NCI-H1048 (cell line): ENCODE data around the gene SLC22A9.
"Not testable (repeated sequence)": the region's sequence is repeated elsewhere in the genome, so short reads cannot be mapped to it uniquely, and the experiment has no call there.

Experiments used
- DNase-seq: peaks from one replicate; lab custom pipeline; 2025; lab: John Stamatoyannopoulos, UW

The SLC22A9 gene

DNA sequence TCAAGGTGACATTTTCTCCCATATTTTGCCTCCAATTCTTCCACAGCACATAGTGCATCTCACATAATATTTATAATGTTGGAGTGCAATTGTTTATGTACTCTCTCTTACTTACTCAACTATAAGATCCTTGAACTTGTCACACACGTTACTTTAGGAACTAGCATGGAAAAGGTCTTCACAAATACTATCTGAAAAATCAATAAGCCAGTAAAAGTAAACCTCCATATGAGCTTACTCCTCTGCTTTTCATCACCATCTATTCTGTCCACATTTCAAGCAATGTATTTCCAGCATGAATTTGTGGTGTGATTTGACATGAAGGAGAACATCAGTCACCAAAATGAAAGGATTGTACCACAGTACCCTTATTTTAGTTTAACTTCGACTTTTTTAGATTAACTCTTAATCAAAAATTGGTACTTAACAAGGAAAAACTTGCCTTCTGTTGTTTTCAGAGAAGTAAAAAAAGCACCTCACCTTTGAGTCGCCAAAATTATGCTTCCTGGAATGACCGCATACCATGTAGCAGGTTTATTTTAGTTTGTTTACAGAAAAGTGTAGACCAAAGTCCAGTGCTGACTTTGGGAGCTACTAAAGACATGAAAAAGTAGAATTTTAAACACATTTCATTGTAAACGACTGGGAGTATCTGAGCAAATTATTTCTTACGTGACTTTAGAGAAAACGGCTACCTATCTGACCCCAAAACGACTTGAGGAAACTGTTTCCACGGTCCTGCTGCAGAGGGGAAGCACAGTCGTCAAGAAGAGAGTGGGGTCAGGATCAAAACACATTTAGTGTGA lies at the start of gene SLC22A9:
Gene SLC22A9 (plus strand): TSS at position 621 of the 806 bp plus-strand sequence. CDS start 272 bp downstream, outside the sequence.
- DNase-seq: no peak

DNA sequence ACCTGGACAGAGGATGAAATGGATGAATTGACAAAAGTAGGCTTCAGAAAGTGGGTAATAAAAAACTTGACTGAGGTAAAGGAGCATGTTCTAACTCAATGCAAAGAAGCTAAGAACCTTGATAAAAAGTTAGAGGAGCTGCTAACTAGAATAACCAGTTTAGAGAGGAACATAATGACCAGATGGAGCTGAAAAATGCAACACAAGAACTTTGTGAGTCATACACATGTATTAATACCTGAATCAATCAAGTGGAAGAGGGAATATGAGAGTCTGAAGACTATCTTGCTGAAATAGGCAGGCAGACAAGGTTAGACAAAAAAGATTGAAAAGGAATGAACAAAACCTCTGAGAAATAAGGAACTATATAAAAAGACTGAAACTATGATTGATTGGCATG lies 47.9 kb upstream of the SLC22A9 start:
- no peak for DNase-seq

DNA sequence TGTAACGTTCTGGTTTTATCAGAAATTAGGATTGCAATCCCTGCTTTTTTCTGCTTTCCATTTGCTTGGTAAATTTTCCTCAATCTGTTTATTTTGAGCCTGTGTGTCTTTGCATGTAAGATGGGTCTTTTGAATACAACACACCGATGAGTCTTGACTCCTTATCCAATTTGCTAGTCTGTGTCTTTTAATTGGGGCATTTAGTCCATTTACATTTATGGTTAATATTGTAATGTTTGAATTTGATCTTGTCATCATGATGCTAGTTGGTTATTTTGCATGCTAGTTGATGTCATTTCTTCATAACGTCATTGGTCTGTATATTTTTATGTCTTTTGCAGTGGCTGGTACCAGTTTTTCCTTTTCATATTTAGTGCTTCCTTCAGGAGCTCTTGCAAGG lies 34.5 kb upstream of the SLC22A9 start:
- DNase-seq: not testable (repeated sequence)

DNA sequence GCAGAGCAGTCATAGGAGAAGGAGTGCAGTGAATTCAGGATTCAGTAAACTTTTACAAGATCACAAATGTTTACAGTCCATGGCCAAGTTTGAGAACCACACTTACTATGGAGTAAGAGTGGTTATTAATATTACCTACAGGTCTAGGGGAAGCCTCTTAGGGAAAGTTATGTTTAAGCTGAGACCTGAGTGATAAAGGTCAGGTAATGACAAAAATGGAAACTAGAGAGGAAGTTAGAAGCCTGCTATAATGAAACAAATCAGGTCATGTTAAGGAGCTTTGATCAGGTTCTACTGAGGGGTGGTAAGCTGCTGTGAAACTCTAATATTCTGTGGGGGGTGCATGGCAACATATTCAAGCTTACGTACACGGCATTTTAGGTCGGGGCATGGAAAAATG lies 32.5 kb upstream of the SLC22A9 start:
- DNase-seq: no peak

DNA sequence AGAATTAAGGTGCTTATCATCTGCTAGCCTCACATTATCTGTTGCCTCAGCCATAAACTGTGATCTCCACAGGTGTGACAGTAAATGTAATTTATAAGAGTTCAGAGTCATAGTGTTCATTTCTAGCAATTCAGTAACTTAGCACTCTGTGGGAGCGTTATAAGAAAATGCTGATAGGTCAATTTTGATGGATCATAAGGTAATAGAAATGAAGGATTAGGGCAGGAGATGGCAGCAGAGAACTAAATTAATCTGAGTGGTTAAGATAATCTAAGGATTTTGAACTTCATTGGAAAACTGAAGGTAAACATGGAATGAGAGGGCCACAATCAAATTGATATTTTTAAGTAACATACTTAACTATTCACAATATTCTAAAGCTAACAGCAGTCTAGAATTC lies 26.5 kb upstream of the SLC22A9 start:
- DNase-seq: no peak

DNA sequence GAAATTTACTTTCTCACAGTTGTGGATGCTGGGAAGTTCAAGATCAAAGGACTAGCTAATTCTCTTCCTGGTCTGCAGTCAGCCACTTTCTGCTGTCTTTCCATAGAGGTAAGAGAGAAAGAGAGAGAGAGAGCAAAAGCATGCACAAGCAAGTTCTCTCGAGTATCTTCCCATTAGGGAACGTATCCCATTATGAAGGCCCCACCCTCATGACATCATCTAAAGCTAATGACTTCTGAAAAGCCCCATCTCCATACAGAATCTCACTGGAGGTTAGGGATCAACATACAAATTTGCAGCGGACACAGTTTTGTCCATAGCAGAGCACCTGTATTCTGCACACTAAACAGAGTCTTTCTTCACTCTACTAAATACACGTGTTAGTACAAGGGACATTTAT lies 17.4 kb upstream of the SLC22A9 start:
- no peak for DNase-seq

DNA sequence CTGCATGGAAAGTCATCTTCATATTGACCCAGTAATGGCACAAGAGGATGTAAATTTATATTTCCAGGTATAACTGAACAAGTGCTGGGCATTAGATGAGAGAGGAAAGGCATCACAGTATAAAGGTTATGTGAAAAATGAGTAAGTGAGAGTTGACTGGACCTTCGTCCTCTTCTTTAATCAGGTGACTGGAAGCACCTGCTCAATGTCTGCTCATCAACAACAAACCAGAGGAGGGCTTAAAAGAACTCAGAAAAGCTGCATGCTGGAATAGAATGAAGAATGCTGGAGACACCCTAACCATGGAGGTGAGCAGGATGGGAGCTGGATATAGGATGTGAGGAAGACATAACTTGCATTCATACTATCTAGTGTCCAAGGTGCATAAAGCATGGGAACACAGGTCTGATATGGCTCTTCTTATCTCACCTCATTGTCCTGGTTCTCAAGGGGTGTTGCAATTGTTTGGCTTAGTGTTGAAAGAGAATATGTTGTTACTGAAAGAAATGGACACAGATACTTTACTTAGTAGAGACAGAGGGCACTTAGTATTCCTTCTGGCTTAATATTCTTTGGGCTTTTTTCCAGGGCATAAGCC lies 7.3 kb upstream of the SLC22A9 start:
- DNase-seq: no peak

DNA sequence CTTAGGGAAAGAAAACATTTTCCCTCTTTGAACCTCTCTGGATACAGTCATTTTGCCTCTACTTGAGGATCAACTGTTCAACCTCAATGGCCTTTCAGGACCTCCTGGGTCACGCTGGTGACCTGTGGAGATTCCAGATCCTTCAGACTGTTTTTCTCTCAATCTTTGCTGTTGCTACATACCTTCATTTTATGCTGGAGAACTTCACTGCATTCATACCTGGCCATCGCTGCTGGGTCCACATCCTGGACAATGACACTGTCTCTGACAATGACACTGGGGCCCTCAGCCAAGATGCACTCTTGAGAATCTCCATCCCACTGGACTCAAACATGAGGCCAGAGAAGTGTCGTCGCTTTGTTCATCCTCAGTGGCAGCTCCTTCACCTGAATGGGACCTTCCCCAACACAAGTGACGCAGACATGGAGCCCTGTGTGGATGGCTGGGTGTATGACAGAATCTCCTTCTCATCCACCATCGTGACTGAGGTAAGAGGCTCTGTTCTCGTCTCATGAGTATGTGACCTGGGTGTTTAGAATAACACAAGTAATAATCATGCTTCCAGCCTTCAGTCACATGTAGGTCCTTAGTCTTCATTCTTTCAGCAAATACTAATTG lies 495 bp downstream of the SLC22A9 start:
- DNase-seq: no peak

DNA sequence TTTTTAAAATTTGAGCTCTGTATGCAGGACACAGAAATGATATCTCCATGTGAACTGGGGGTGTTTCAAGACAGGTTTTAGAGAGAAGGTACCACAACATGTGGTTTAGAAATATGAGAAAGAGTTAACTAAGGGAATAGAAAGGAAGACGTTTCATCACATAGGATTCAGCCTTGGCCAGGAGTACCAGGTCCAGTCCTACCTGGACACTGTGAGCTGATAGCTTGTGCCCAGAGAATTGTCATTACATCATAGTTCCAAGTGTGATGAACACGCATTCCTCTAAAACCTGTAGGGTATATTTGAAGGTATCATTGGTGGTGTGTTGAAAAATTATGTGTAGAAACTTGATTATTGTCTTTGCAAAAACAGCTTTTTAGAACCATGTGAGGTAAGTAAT lies 1.8 kb downstream of the SLC22A9 start:
- DNase-seq: no peak

DNA sequence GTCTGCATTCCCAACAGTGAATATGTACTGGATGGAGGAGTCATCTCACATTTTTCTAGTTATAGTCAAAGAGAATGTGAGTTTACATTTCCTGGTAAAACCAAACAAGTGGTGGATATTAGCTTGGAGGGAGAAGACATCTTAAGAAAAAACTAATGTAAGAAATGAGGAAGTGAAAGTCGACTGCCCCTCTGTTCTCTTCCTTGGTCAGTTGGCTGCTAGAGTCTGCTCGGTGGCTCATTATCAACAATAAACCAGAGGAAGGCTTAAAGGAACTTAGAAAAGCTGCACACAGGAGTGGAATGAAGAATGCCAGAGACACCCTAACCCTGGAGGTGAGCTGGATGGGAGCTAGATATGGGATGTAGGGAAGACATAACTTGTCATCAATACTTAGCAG lies 5.8 kb downstream of the SLC22A9 start:
- DNase-seq: no peak

DNA sequence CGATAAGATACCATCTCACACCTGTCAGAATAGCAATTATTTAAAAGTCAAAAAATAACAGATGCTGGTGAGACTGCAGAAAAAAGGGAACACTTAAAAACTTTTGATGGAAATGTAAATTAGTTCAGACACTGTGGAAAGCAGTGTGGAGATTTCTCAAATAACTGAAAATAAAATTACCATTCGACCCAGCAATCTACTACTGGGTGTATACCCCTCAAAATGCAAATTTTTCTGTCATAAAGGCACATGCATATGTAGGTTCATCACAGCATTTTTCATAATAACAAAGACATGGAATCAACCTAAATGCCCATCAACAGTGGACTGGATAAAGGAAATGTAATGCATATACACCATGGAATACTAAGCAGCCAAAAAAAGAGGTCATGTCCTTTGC lies 10.5 kb downstream of the SLC22A9 start:
- no peak for DNase-seq

DNA sequence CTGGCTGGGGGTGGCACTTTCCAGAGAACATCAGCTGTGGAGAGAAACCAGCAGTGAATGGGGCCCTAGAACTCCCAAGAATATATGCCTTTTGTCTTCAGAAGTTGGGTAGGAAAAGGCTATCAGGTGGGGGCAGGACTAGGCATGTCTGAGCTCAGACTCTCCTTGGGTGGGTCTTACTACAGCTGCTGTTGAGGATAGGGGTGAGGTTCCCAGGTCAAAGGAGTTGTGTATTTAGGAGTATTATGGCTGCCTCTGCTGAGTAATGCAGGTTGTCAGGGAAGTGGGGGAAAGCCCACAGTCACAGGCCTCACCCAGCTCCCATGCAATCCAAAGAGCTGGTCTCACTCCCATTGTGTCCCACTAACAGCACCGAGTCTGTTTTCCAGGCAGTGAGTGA lies 26.1 kb downstream of the SLC22A9 start:
- DNase-seq: no peak

DNA sequence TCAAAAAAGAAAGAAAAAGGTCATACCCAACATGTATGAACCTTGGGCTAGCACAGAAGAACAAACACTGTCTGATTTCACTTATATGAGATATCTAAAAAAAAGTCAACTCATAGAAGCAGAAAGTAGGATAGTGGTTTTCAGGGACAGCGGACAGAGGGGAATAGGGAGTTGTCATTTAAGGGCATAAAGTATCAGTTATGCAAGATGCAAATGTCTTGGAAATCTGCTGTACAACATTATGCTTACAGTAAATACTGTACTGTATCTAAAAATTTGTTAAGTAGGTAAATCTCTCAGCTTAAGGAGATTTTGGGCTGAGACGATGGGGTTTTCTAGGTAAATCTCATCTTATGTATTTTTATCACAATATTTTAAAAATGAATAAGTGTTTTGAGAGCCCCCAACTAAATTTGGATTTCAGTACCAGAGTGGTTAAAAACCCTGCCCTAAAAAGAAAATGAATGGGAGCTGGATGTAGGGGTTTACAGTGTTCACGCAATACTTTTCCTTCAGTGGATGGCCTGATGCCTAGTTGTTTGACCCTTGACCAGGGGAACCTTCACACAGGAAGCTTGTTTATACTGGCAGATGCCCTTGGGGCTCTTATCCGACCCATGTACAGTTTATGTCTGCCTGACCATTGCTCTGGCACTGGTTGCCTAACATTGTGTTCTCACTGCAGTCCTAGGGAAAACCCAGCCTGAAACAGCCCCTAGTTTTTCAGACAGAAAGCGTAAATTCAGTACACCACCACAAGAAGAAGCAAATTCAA lies 34.8 kb downstream of the SLC22A9 start:
- no peak for DNase-seq

DNA sequence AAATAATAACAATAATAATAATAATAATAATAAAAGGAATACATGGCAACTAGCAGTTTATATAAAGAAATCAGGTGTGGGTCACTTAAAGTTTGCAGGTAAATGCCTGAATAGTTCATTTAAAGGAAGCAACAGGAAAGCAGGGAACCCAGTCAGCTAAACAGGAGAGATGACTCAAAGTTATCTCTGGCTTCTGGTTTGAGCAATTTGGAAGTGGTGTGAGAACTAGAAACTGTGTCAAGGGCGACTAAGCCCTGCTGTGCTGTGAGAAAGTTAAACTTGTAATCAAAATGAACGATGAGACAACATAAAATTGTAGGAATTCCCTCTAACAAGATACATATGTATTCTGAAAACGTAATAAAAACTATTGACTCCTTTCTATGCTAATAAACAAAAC lies 35.5 kb downstream of the SLC22A9 start:
- DNase-seq: no peak

DNA sequence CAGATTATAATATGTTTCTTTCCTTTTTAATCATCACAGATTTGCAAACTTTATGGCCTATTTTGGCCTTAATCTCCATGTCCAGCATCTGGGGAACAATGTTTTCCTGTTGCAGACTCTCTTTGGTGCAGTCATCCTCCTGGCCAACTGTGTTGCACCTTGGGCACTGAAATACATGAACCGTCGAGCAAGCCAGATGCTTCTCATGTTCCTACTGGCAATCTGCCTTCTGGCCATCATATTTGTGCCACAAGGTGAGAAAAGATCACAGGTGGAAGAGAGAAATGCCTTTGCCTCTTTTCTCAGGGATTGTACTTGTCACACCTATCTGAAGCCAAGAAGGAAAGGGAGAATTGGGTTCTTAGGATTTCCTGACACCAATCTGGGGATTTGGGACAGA lies 36.9 kb downstream of the SLC22A9 start:
- DNase-seq: no peak

DNA sequence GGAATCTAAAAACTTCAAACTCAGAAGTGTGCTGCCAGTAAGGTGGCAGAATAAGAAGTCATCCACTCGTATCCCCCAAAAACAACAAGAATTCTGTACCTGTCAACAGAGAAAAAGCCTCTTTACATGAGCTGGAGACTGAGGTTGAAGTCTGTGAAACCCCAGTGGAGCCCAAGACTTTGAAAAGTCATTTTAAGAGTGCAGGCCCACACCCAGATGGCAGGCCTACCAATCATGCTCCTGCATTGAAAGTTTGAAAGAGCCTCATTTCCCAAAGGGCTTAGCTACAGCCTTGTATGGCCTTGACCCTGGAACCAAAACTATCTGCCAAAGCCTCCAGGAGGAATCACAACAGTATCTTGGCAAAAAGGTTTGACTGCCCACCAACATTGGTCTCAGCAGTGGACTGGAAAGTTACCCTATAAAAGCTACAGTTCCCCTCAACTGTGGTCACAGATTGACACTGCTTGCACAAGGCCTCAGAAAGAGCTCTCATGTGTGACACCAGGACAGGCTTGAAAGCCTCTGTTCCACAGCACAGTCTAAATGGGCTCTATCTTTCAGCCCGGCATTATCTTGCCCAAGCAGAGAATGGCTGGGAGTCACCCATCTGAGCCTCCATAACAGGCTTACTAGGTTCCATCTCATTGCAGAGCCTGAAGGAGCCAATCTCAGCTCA lies 47.7 kb downstream of the SLC22A9 start:
- DNase-seq: no peak

DNA sequence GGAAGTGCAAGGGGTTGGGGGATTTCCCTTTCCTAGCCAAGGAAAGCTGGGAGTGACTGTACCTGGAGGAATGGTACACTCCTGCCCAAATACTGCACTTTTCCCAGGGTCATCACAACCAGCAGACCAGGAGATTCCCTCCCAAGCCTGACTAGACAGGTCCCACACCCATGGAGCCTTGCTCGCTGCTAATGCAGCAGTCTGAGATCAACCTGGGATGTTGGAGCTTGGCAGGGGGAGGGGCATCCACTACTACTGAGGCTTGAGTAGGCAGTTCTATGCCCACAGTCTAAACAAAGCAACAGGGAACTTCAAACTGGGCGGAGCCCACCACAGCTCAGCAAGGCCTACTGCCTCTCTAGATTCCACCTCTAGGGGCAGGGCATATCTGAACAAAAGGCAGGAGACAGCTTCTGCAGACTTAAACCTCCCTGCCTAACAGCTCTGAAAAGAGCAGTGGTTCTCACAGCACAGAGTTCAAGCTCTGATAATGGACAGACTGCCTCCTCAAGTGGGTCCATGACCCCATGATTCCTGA lies 58.5 kb downstream of the SLC22A9 start:
- no peak for DNase-seq

DNA sequence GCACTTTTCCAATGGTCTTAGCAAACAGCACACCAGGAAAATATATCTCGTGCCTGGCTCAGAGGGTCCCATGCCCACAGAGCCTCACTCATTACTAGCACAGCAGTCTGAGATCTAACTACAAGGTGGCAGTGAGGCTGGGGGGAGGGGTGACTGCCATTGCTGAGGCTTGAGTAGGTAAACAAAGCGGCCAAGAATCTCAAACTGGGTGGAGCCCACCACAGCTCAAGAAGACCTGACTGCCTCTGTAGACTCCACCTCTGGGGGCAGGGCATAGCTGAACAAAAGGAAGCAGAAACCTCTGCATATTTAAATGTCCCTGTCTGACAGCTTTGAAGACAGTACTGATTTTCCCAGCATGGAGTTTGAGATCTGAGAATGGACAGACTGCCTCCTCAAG lies 61.1 kb downstream of the SLC22A9 start:
- DNase-seq: not testable (repeated sequence)

DNA sequence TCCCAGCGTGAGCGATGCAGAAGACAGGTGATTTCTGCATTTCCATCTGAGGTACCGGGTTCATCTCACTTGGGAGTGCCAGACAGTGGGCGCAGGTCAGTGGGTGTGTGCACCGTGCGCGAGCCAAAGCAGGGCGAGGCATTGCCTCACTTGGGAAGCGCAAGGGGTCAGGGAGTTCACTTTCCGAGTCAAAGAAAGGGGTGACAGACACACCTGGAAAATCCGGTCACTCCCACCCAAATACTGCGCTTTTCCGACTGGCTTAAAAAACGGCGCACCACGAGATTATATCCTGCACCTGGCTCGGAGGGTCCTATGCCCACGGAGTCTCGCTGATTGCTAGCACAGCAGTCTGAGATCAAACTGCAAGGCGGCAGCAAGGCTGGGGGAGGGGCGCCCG lies 65.8 kb downstream of the SLC22A9 start:
- DNase-seq: not testable (repeated sequence)

DNA sequence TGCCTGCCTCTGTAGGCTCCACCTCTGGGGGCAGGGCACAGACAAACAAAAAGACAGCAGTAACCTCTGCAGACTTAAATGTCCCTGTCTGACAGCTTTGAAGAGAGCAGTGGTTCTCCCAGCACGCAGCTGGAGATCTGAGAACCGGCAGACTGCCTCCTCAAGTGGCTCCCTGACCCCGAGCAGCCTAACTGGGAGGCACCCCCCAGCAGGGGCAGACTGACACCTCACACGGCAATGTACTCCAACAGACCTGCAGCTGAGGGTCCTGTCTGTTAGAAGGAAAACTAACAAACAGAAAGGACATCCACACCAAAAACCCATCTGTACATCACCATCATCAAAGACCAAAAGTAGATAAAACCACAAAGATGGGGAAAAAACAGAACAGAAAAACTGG lies 66.2 kb downstream of the SLC22A9 start:
- DNase-seq: not testable (repeated sequence)

DNA sequence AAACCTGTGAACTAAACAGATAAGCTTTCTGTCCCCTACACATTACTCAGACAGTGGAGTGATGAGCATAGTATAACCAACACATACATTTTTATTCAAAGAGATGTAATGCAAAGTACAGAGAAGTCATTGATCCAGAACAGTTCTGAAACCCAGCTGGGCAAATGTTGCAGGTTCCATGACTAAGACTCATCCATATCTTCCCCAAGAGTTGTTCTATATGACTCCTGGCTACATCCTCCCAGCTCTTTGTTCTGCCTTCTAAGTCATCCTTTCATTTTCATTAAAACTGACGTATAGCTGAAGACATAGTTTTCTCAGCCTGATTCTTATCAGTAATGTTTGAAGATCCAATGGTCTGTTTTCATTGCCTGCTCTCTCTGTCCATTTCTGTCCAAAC lies 74.1 kb downstream of the SLC22A9 start:
- no peak for DNase-seq

DNA sequence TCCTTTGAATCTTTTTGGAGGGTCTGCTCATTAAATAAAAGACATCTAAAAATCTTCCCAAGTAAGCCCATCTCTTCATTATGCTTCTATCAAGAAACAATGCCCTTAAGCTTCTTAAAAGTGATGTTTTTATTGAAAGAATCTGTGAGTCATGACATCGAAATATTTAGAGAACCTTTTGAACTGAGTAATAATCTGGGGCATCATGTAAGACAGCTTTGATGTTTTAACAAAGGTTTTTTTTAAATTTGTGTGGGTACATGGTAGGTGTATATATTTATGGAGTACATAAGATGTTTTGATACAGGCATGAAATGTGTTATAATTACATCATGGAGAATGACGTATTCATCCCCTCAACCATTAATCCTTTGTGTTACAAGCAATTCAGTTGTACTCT lies 74.6 kb downstream of the SLC22A9 start:
- DNase-seq: no peak
